KOPT-K1 (cell line): ENCODE data around the gene CRIM1.

Experiments used
- H3K27ac ChIP-seq: fragments of 200-600 bp; sonication (generic); 2 replicates; pipeline ENCODE4 v1.5.1; 2016; ENCODE audit warnings: antibody characterized with exemption, mild to moderate bottlenecking, low read depth, low read length; ENCODE audit not compliant: poor library complexity, severe bottlenecking
- H3K36me3 ChIP-seq: fragments of 200-600 bp; sonication (generic); 2 replicates; pipeline ENCODE4 v1.5.1; 2017; ENCODE audit warnings: antibody characterized with exemption, mild to moderate bottlenecking, low read length, moderate library complexity; ENCODE audit not compliant: insufficient read depth
- H3K9me3 ChIP-seq: fragments of 200-600 bp; sonication (generic); 2 replicates; pipeline ENCODE4 v1.5.1; 2017; ENCODE audit warnings: antibody characterized with exemption, low read length, mild to moderate bottlenecking; ENCODE audit not compliant: insufficient read depth, poor library complexity, severe bottlenecking

The CRIM1 gene

GRCh38 chr2:36526226-36526625 lies 170.6 kb downstream of the CRIM1 start:
- Histone ChIP-seq H3K9me3 (no peaks in the 10 kb centered on the region), H3K27ac (no peak overlapping the region), H3K36me3 (no peaks in the 10 kb centered on the region)

GRCh38 chr2:36528274-36528673 lies 172.7 kb downstream of the CRIM1 start:
- H3K27ac ChIP-seq: no peak overlapping the region
- H3K36me3 ChIP-seq: no peaks in the 10 kb centered on the region
- no peaks in the 10 kb centered on the region for H3K9me3 ChIP-seq

- H3K27ac ChIP-seq: no peak overlapping the region
- H3K9me3 ChIP-seq: no peaks in the 10 kb centered on the region
- H3K36me3 ChIP-seq: no peaks in the 10 kb centered on the region
Observed at GRCh38 chr2:36528766-36529392, 173.3 kb downstream of the CRIM1 start.

GRCh38 chr2:36530178-36530982 lies 174.8 kb downstream of the CRIM1 start:
- Histone ChIP-seq H3K36me3 (no peaks in the 10 kb centered on the region), H3K27ac (no peak overlapping the region), H3K9me3 (no peaks in the 10 kb centered on the region)

- Histone ChIP-seq H3K9me3 (no peaks in the 10 kb centered on the region), H3K36me3 (no peaks in the 10 kb centered on the region), H3K27ac (no peak overlapping the region)
Observed at GRCh38 chr2:36530983-36531354, 175.4 kb downstream of the CRIM1 start.

GRCh38 chr2:36534275-36534799 lies 178.8 kb downstream of the CRIM1 start:
- Histone ChIP-seq H3K27ac (no peak overlapping the region), H3K9me3 (no peaks in the 10 kb centered on the region), H3K36me3 (no peaks in the 10 kb centered on the region)

GRCh38 chr2:36535099-36535498 lies 179.5 kb downstream of the CRIM1 start:
- Histone ChIP-seq H3K36me3 (no peaks in the 10 kb centered on the region), H3K9me3 (no peaks in the 10 kb centered on the region), H3K27ac (no peak overlapping the region)

GRCh38 chr2:36536776-36537175 lies 181.2 kb downstream of the CRIM1 start:
- Histone ChIP-seq H3K9me3 (no peaks in the 10 kb centered on the region), H3K27ac (no peak overlapping the region), H3K36me3 (no peaks in the 10 kb centered on the region)

GRCh38 chr2:36538335-36538734 lies 182.8 kb downstream of the CRIM1 start:
- Histone ChIP-seq H3K9me3 (no peaks in the 10 kb centered on the region), H3K27ac (no peak overlapping the region), H3K36me3 (no peaks in the 10 kb centered on the region)

GRCh38 chr2:36539631-36540030 lies 184.1 kb downstream of the CRIM1 start:
- Histone ChIP-seq H3K27ac (no peak overlapping the region), H3K36me3 (no peaks in the 10 kb centered on the region), H3K9me3 (no peaks in the 10 kb centered on the region)

- no peaks in the 10 kb centered on the region for H3K36me3 ChIP-seq
Observed at GRCh38 chr2:36540986-36541754, 185.6 kb downstream of the CRIM1 start.

GRCh38 chr2:36541891-36542595 lies 186.5 kb downstream of the CRIM1 start:
- H3K27ac ChIP-seq: no peak overlapping the region

More at GRCh38 chr2:36540986-36541754, 185.6 kb downstream of the CRIM1 start:
- Histone ChIP-seq H3K9me3 (no peaks in the 10 kb centered on the region), H3K27ac (no peak overlapping the region)

GRCh38 chr2:36544638-36545338 lies 189.2 kb downstream of the CRIM1 start:
- no peak overlapping the region for H3K27ac ChIP-seq
- H3K36me3 ChIP-seq: peaks cover 16% of the 10 kb centered on the region
- H3K9me3 ChIP-seq: no peaks in the 10 kb centered on the region

More at GRCh38 chr2:36541891-36542595, 186.5 kb downstream of the CRIM1 start:
- 0 out of 2 replicates have a peak, but pooled peaks cover 4% of the 10 kb centered on the region for H3K36me3 ChIP-seq
- H3K9me3 ChIP-seq: no peaks in the 10 kb centered on the region

- Histone ChIP-seq H3K9me3 (no peaks in the 10 kb centered on the region), H3K27ac (no peak overlapping the region), H3K36me3 (peaks cover 20% of the 10 kb centered on the region)
Observed at GRCh38 chr2:36545871-36546416, 190.4 kb downstream of the CRIM1 start.
